HG03066 (cell line): Measurements from ENCODE around the gene EPAS1.

Experiments
- ATAC-seq: cut with Tn5 transposase; IDR thresholded peaks from one replicate; pipeline ENCODE4 v1.9.1; 2021; ENCODE audit warnings: low read depth; ENCODE audit not compliant: unreplicated experiment

The EPAS1 gene

GRCh38 chr2:46273225-46273863, 23.9 kb upstream of the EPAS1 start:
- ATAC-seq, result no peak

- no peak for ATAC-seq
Measured at GRCh38 chr2:46273919-46274318, 23.3 kb upstream of the EPAS1 start.

- ATAC-seq, result no peak
Measured at GRCh38 chr2:46274586-46274985, 22.6 kb upstream of the EPAS1 start.

GRCh38 chr2:46275995-46276394, 21.2 kb upstream of the EPAS1 start:
- ATAC-seq, result no peak

GRCh38 chr2:46276642-46277041, 20.6 kb upstream of the EPAS1 start:
- ATAC-seq, result no peak

- no peak for ATAC-seq
Measured at GRCh38 chr2:46277431-46278190, 19.6 kb upstream of the EPAS1 start.

GRCh38 chr2:46278952-46279351, 18.3 kb upstream of the EPAS1 start:
- no peak for ATAC-seq

- no peak for ATAC-seq
Measured at GRCh38 chr2:46281939-46282338, 15.3 kb upstream of the EPAS1 start.

GRCh38 chr2:46283693-46284092, 13.5 kb upstream of the EPAS1 start:
- ATAC-seq, result no peak

GRCh38 chr2:46284260-46284659, 12.9 kb upstream of the EPAS1 start:
- ATAC-seq, result no peak

- ATAC-seq, result no peak
Measured at GRCh38 chr2:46284796-46285195, 12.4 kb upstream of the EPAS1 start.

GRCh38 chr2:46286715-46287114, 10.5 kb upstream of the EPAS1 start:
- no peak for ATAC-seq

GRCh38 chr2:46290078-46290477, 7.1 kb upstream of the EPAS1 start:
- no peak for ATAC-seq

GRCh38 chr2:46293466-46293865, 3.7 kb upstream of the EPAS1 start:
- no peak for ATAC-seq

- no peak for ATAC-seq
Measured at GRCh38 chr2:46294176-46294836, 2.9 kb upstream of the EPAS1 start.

- ATAC-seq, result no peak
Measured at GRCh38 chr2:46296216-46296839, 879 bp upstream of the EPAS1 start.

GRCh38 chr2:46297546-46298271, 502 bp downstream of the EPAS1 start:
- peak; percentile 25 for ATAC-seq

- no peak for ATAC-seq
Measured at GRCh38 chr2:46298272-46298521, 990 bp downstream of the EPAS1 start.

- no peak for ATAC-seq
Measured at GRCh38 chr2:46298522-46299353, 1.5 kb downstream of the EPAS1 start.
